Islet precursor cell (in vitro differentiated cells): ENCODE measurements around the gene KREMEN1.

Experiments
- DNase-seq: peaks from one replicate; pipeline ENCODE4 v3.0.0-alpha.2; 2018

KREMEN1 gene

GRCh38 chr22:29049655-29050263 is 23.1 kb upstream of the KREMEN1 start:
- no peak for DNase-seq

GRCh38 chr22:29050457-29050856 is 22.4 kb upstream of the KREMEN1 start:
- no peak for DNase-seq

- no peak for DNase-seq
These were observed 19.7 kb upstream of the KREMEN1 start for GRCh38 chr22:29053048-29053702.

- DNase-seq: no peak
These were observed 18.5 kb upstream of the KREMEN1 start for GRCh38 chr22:29054251-29054767.

GRCh38 chr22:29055192-29055830 is 17.5 kb upstream of the KREMEN1 start:
- no peak for DNase-seq

- DNase-seq: no peak
These were observed 16.4 kb upstream of the KREMEN1 start for GRCh38 chr22:29056472-29056871.

- DNase-seq: peak; percentile 52
These were observed 12.5 kb upstream of the KREMEN1 start for GRCh38 chr22:29060251-29060869.

- DNase-seq: no peak
These were observed 11.9 kb upstream of the KREMEN1 start for GRCh38 chr22:29060931-29061330.

- DNase-seq: no peak
These were observed 11.1 kb upstream of the KREMEN1 start, which contains the start of gene C22orf31 for GRCh38 chr22:29061773-29062172. Gene C22orf31, minus strand, starts transcription at chr22:29061831. Its CDS starts 39 bp downstream, at chr22:29061792.

- peak; percentile 69 for DNase-seq
These were observed 10.5 kb upstream of the KREMEN1 start for GRCh38 chr22:29062286-29062821.

- no peak for DNase-seq
These were observed 7.2 kb upstream of the KREMEN1 start for GRCh38 chr22:29065468-29066190.

GRCh38 chr22:29069463-29069862 is 3.4 kb upstream of the KREMEN1 start:
- DNase-seq: no peak

GRCh38 chr22:29070490-29070889 is 2.3 kb upstream of the KREMEN1 start:
- DNase-seq: no peak

GRCh38 chr22:29071261-29072045 is 1.4 kb upstream of the KREMEN1 start:
- peak; percentile 82 for DNase-seq

GRCh38 chr22:29072193-29072978 is 449 bp upstream of the KREMEN1 start:
- peak; percentile 97 for DNase-seq

- peak; percentile 82 for DNase-seq
These were observed 912 bp downstream of the KREMEN1 start for GRCh38 chr22:29073618-29074275.

- DNase-seq: no peak
These were observed 1.5 kb downstream of the KREMEN1 start for GRCh38 chr22:29074276-29074772.

GRCh38 chr22:29078036-29078868 is 5.4 kb downstream of the KREMEN1 start:
- DNase-seq: no peak

- no peak for DNase-seq
These were observed 6.0 kb downstream of the KREMEN1 start for GRCh38 chr22:29078869-29079207.
